Ammon's horn (tissue), 1 donor: ENCODE measurements around the gene DOCK9.

Experiments used
- DNase-seq: peaks from one replicate; pipeline ENCODE4 v3.0.0-alpha.2; 2016; ENCODE audit warnings: low spot score

DOCK9 gene

DNA sequence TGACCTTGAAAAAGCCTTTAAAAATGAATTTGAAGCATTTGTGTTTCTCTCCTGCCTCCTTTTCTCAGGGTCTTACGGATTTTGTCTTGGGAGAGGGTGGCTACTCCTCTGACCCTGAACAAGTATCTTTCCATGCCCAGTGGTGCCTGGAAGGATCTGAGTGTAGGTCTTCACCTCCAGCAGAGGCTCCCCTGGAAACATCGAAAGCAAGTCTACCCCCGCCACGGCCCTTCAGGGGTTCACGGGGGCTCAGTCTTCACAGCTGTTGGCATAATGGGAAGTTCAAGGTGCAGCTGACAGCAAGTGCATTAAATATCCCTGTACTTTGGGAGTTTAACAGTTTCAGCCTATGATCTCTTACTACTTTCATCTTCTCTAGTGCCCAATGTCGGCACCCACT lies 182.6 kb downstream of the DOCK9 start:
- DNase-seq: no peak

- no peak for DNase-seq
Observed at GRCh38 chr13:98794498-98794897, 183.4 kb downstream of the DOCK9 start.

DNA sequence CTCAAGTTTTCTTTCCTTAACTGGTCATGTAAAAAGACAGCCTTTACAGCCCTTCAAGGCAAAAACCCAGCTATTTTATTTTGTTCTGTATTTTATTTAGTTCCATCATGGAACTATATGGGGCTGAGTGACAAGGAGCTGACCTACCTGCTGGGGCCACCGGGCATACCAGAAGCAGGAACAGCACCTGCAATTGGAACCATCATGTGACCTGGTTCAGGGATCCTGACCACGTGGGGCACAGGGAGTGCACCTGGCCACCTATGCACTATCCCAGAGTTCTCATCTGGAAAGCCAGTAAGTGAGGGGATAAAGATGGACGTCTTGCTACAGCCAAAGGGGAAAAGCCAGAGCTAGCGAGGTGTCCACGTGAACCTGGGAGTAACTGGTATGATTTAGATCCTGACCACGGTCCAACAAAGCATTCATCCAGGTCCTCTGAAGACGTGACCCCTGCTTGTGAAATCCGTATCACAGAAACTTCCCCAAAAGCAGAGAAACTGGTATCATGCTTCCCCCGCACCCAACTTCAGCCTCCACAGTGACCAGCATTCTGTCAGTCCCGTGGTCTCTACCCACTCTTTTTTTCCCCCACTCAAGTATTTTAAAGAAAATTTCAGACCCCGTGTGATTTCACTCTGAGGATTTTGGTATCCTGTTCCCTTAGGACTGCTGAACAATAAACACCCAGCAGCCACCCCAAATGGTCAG lies 184.9 kb downstream of the DOCK9 start:
- DNase-seq: no peak

GRCh38 chr13:98792321-98792720 lies 185.5 kb downstream of the DOCK9 start:
- no peak for DNase-seq

GRCh38 chr13:98791611-98792010 lies 186.3 kb downstream of the DOCK9 start:
- no peak for DNase-seq

DNA sequence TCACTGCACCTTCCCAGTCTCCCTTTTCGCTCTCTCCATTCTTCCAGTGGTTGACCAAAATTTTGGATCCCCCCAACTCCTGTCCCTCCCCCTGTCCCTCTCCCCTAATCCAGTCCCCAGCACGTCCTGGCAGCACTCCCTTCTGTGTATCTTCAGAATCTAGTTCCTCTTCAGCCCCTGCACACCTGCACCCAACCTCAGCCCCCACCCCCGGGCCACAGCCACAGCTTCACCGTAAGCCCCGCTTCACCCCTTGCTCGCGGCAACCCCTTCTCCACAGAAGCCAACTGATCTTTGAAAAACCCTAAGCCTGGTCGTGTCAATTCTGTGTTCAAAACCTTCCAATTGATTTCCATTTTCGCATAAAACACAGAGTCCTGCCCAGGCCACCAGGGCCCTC lies 189.9 kb downstream of the DOCK9 start:
- DNase-seq: no peak

DNA sequence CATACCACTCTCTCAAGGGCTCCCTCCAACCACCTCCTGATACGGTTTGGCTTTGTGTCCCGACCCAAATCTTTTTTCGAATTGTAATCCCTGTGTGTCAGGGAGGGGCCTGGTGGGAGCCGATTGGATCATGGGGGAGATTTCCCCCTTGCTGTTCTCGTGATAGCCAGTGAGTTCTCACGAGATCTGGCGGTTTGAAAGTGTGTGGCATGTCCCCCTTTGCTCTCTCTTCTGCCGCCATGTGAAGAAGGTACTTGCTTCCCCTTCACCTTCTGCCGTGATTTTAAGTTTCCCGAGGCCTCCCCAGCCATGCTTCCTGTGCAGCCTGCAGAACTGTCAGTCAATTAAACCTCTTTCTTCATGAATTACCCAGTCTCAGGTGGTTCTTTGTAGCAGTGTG lies 190.7 kb downstream of the DOCK9 start:
- no peak for DNase-seq

- DNase-seq: no peak
Observed at GRCh38 chr13:98786023-98786422, 191.8 kb downstream of the DOCK9 start.

GRCh38 chr13:98785405-98785804 lies 192.5 kb downstream of the DOCK9 start:
- DNase-seq: no peak

DNA sequence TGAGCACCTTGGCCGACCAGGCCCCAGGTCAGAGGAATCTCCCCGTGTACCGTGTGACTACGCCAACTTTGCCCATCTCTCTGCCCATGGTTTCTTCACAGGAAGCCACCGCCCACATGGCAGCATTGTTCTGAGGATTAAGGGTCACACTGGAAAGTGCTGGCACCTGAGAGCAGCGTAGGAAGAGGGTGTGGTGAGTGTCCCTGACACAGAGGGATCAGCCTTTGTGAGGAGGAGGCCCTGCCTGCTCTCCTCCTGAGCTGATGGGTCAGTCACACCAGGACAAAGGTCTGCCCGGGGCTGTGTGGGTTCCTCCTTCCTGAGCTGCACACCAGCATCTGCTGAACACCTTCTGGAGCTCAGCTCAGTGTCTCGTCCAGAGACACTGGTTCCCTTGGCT lies 193.2 kb downstream of the DOCK9 start:
- DNase-seq: no peak

DNA sequence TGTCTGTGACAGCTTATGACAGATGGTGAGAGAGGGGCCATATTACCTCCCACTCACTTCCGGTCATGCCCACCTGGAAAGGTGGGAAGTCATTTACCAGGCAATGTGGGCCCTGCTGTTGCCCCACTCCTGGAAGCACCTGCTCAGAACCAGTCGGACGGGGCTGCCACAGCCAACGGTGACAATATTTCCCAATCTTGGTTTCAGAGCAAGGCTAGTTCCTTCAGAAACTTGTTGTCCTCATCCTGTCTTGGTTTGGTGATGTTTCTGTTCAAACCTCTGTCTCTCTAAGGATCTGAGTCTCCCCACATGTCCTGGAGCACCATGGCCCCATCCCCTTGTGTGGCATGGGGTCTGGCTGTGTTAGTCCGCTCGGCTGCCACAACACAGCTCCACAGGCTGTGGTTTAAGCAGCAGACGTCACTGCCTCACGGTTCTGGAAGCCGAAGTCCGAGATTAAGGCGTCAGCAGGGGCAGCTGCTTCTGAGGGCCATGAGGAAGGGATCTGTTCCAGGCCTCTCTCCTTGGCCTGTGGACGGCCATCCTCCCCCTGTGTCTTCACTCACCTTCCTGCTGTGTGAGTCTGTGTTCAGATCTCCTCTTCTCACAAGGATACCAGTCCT lies 193.9 kb downstream of the DOCK9 start:
- no peak for DNase-seq

- DNase-seq: no peak
Observed at GRCh38 chr13:98782654-98783053, 195.2 kb downstream of the DOCK9 start.

GRCh38 chr13:98781905-98782304 lies 196.0 kb downstream of the DOCK9 start:
- DNase-seq: no peak

DNA sequence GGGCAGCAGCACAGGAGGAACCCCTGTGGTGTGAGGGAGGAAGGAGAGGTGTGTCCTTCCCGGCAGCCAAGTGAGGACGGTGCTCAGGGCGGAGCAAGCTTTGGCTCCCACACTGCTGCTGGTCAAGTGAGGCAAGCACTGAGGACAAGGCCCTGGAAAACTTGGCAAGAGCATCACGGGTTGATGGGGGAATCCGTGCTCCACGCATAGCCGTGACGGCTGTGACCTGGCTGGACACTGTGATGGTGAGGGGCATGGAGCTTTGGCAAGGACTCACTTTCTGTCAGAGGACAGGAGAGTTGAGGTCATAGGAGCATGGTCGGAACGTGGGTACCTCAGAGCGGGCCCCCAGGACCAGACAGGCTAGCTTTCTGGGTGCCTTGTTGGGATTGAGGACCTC lies 196.4 kb downstream of the DOCK9 start:
- DNase-seq: no peak

DNA sequence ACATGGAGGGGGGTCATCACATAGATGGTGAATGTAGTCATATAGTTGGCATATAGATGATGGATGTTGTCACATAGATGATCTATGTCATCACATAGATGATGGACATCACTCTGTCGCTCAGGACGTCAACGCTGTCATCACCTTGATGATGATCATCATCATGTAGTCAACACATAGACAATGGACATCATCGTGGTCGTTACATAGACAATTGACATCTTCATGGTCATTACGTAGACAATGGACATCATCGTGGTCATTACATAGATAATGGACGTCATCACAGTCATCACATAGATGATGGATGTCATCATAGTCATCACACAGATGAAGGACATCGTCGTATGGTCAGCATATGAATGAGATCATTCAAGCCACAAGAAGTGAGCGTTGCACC lies 196.8 kb downstream of the DOCK9 start:
- no peak for DNase-seq

- DNase-seq: no peak
Observed at GRCh38 chr13:98780451-98780850, 197.4 kb downstream of the DOCK9 start.

DNA sequence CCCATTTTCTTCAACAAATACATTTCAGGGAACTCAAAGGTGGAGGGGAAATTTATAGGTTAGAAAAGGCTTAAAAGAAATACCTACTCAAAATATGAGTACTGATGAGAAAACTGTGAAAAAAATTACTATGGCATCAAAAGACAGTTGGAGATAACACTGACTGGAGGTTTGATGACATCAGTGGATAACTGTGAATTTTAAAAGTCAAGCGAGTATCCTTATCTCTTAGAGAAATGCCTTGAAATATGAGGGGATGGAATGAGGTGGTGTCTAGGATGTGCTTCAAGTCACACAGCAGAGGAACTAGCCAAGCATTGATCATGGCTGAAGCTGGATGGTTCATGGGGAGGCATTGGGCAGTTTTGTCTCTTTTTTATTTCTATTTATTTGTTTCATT lies 198.2 kb downstream of the DOCK9 start:
- no peak for DNase-seq

DNA sequence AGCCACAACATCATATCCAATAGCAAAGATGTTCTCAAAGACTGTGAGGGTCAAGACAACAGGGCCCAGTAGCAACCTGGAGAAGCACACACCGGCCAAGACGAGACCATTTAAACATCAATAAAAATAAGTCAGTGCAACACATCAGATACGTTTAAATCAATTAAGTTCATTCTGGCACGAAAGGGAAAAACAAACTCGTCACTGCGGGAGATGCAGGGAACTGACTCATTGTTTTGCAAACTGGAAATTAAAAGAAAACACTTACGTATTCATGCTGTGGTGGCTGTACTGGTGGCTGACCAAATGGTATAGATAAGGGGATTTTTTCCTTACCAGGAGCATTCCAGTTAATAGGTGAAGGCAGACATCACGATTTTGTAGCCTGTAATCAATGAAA lies 199.1 kb downstream of the DOCK9 start:
- no peak for DNase-seq

DNA sequence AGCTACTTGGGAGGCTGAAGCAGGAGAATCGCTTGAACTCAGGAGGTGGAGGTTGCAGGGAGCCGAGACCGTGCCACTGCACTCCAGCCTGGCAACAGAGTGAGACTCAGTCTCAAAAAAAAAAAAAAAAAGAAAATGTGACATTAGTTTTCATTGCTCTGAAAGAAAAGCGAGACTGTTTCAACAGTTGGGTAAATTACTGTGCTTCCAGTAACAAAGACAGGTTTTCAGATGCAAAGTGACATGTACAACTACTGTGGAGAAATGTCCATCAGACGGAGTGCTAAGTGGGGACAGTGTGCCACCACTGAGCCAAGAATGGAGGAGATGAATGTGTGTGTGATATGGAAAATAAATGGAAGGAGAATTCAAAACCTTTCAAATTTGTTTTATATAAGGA lies 201.2 kb downstream of the DOCK9 start:
- no peak for DNase-seq

GRCh38 chr13:98775844-98776598 lies 201.8 kb downstream of the DOCK9 start:
- DNase-seq: no peak

- no peak for DNase-seq
Observed at GRCh38 chr13:98775386-98775785, 202.5 kb downstream of the DOCK9 start.

- DNase-seq: no peak
Observed at GRCh38 chr13:98774776-98775175, 203.1 kb downstream of the DOCK9 start.

DNA sequence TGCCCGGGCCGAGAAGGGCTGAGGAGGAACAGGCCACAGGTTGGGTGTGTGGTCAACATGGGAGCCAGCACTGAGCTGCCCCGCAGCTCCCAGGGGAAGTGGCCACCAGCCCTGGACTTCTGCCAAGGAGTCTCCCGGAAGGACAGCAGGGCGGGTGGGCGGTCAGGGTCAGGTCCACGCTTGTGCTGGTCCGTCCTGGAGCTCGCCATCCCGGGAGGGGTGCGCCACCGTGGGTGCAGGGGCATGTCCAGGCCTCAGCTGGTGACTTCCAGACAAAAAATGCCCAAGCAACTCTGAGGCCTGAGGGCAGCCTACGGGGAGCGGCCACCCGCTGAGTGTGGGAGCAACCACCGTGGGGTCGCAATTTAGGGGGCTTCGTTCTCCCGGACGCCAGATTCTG lies 203.9 kb downstream of the DOCK9 start:
- DNase-seq: no peak
